Measurements from ENCODE around the gene GTF2A1.

GTF2A1 gene

GRCh38 chr14:81161088-81161487 lies 59.7 kb downstream of the GTF2A1 start:
- intact Hi-C loops (cut with DNase I), result loop anchor here (5.0 kb wide), 1 partner anchor 159 kb away; no protein-coding TSS in a partner anchor
- DNase-seq, result no peak

- DNase-seq, result no peak
- intact Hi-C loops (cut with DNase I), result no loop called here
These were observed 63.3 kb downstream of the GTF2A1 start for GRCh38 chr14:81157431-81157830.

GRCh38 chr14:81153187-81153586 lies 67.6 kb downstream of the GTF2A1 start:
- no peak for DNase-seq
- intact Hi-C loops (cut with DNase I), result no loop called here

- intact Hi-C loops (cut with DNase I), result no loop called here
These were observed 72.1 kb downstream of the GTF2A1 start for GRCh38 chr14:81148635-81149034.

GRCh38 chr14:81147140-81147897 lies 73.4 kb downstream of the GTF2A1 start:
- DNase-seq, result no peak
- intact Hi-C loops (cut with DNase I), result no loop called here

More at GRCh38 chr14:81148635-81149034, 72.1 kb downstream of the GTF2A1 start:
- DNase-seq, result no peak

GRCh38 chr14:81144824-81145603 lies 75.7 kb downstream of the GTF2A1 start:
- intact Hi-C loops (cut with DNase I), result no loop called here
- DNase-seq, result no peak

- intact Hi-C loops (cut with DNase I), result no loop called here
- DNase-seq, result no peak
These were observed 77.0 kb downstream of the GTF2A1 start for GRCh38 chr14:81143793-81144192.

GRCh38 chr14:81141426-81141825 lies 79.3 kb downstream of the GTF2A1 start:
- intact Hi-C loops (cut with DNase I), result no loop called here

GRCh38 chr14:81138429-81138828 lies 82.3 kb downstream of the GTF2A1 start:
- intact Hi-C loops (cut with DNase I), result no loop called here
- DNase-seq, result no peak

More at GRCh38 chr14:81141426-81141825, 79.3 kb downstream of the GTF2A1 start:
- DNase-seq, result no peak

- DNase-seq, result peak in 24 of 42 donors; percentile 4 to 65 (median 27)
- intact Hi-C loops (cut with DNase I), result no loop called here
These were observed 83.4 kb downstream of the GTF2A1 start for GRCh38 chr14:81137316-81137715.

GRCh38 chr14:81133400-81133799 lies 87.4 kb downstream of the GTF2A1 start:
- DNase-seq, result no peak
- intact Hi-C loops (cut with DNase I), result no loop called here

GRCh38 chr14:81132468-81132867 lies 88.3 kb downstream of the GTF2A1 start:
- no peak for DNase-seq
- intact Hi-C loops (cut with DNase I), result no loop called here

- intact Hi-C loops (cut with DNase I), result no loop called here
These were observed 91.5 kb downstream of the GTF2A1 start for GRCh38 chr14:81129242-81129641.

GRCh38 chr14:81127785-81128184 lies 93.0 kb downstream of the GTF2A1 start:
- no peak for DNase-seq
- intact Hi-C loops (cut with DNase I), result no loop called here

More at GRCh38 chr14:81129242-81129641, 91.5 kb downstream of the GTF2A1 start:
- no peak for DNase-seq

GRCh38 chr14:81125536-81125935 lies 95.2 kb downstream of the GTF2A1 start:
- DNase-seq, result no peak
- intact Hi-C loops (cut with DNase I), result no loop called here

All from head of caudate nucleus (tissue), 42 donors.